Small intestine (tissue), 7 donors: Measurements from ENCODE around the gene TMEM255B. TPM values are rescaled to one million over a fixed set of nuclear protein-coding genes. Genes with fewer than 3 reads are reported as not detected.

Source experiments
- DNase-seq, 2 donors: peaks; one replicate each; pipeline versions ENCODE4 v3.0.0 to v3.0.0-alpha.2; 2013
- FAIRE-seq: peaks from 2 replicates; lab custom pipeline; 2012; peaks lifted over from hg19 to GRCh38; lab: Jason Lieb, UNC
- H3K27ac ChIP-seq, 3 donors: one replicate each; pipeline ENCODE4 v1.5.1; 2013; ENCODE audit warnings: low read length in 2 of 3, mild to moderate bottlenecking in 2 of 3, control low read depth in 1 of 3, inconsistent platforms in 1 of 3, low read depth in 1 of 3, moderate library complexity in 1 of 3
- H3K27me3 ChIP-seq, 3 donors: one replicate each; pipeline ENCODE4 v1.6.1; 2013; ENCODE audit warnings: low read length in 3 of 3, inconsistent platforms in 1 of 3; ENCODE audit not compliant: control insufficient read depth in 3 of 3, insufficient read depth in 3 of 3
- H3K36me3 ChIP-seq, 3 donors: one replicate each; pipeline ENCODE4 v1.6.1; 2013; ENCODE audit warnings: low read length in 3 of 3, inconsistent platforms in 1 of 3, low read depth in 1 of 3, mild to moderate bottlenecking in 1 of 3, moderate library complexity in 1 of 3; ENCODE audit not compliant: control insufficient read depth in 3 of 3, insufficient read depth in 2 of 3
- H3K4me1 ChIP-seq, 3 donors: one replicate each; pipeline ENCODE4 v1.6.1; 2013; ENCODE audit warnings: low read length in 2 of 3, inconsistent platforms in 1 of 3, low read depth in 1 of 3, mild to moderate bottlenecking in 1 of 3, moderate library complexity in 1 of 3; ENCODE audit not compliant: control insufficient read depth in 3 of 3, insufficient read depth in 2 of 3
- H3K4me3 ChIP-seq, 3 donors: one replicate each; pipeline ENCODE4 v1.5.1; 2013; ENCODE audit warnings: low read length in 3 of 3, control low read depth in 1 of 3, inconsistent platforms in 1 of 3, low read depth in 1 of 3, mild to moderate bottlenecking in 1 of 3, moderate library complexity in 1 of 3
- H3K9me3 ChIP-seq, 2 donors: one replicate each; pipeline ENCODE4 v1.6.1; 2013; ENCODE audit warnings: low read depth in 1 of 2, low read length in 1 of 2; ENCODE audit not compliant: control insufficient read depth in 2 of 2, insufficient read depth in 1 of 2
- WGBS, 3 donors: extraction: QIAGEN DNeasy Blood & Tissue Kit; methylation state at CpG; one replicate each; pipeline ENCODE4 v1.1.7; 2013; 5-methylcytosine and 5-hydroxymethylcytosine counted together
- polyA plus RNA-seq, 4 donors: library from polyadenylated mRNA; stranded (reverse) in 3 of 4; unstranded in 1 of 4; fragments of 200-250 nt in 3 of 4; fragments of 120-200 nt in 1 of 4; gene quantifications; one replicate each; pipeline versions ENCODE4 v1.2.1 to v1.2.3, GENCODE V29; 2013
- donor health status: healthy with polysubstance abuse.
- donor health status: control.
- donor health status: control.
- donor health status: Bipolar disorder and iron deficiency.
- donor health status: healthy.

Gene TMEM255B
- polyA plus RNA-seq, 4 donors: 1.4 to 9.3 (median 2.6) TPM; not detected in 1

- no peaks in the 10 kb centered on the region for H3K27me3 ChIP-seq
- DNase-seq (no peak), FAIRE-seq (no peak)
- H3K9me3 ChIP-seq: peaks cover 0 to 31% of the 10 kb centered on the region in 2 donors
- WGBS, 3 donors: 74 to 81% (median 76%) methylated on average over 12 of the region's 12 CpGs
- H3K4me3 ChIP-seq: no peak overlapping the region
- no peaks in the 10 kb centered on the region for H3K4me1 ChIP-seq
- H3K36me3 ChIP-seq: no peaks in the 10 kb centered on the region
- H3K27ac ChIP-seq: no peak overlapping the region
Observed at GRCh38 chr13:113808058-113808834, 49.2 kb downstream of the TMEM255B start.

- Histone ChIP-seq H3K36me3 (no peaks in the 10 kb centered on the region), H3K27me3 (no peaks in the 10 kb centered on the region), H3K4me1 (no peaks in the 10 kb centered on the region), H3K27ac (no peak overlapping the region), H3K4me3 (no peak overlapping the region), H3K9me3 (peaks cover 0 to 31% of the 10 kb centered on the region in 2 donors)
- no peak for FAIRE-seq
- no peak for DNase-seq
- 46 to 66% (median 47%) methylated on average over 2 of the region's 2 CpGs for WGBS, 3 donors
Observed at GRCh38 chr13:113809934-113810333, 50.9 kb downstream of the TMEM255B start.

GRCh38 chr13:113810640-113811039 is 51.6 kb downstream of the TMEM255B start:
- H3K9me3 ChIP-seq: peaks cover 0 to 31% of the 10 kb centered on the region in 2 donors
- H3K27me3 ChIP-seq: no peaks in the 10 kb centered on the region
- FAIRE-seq (no peak), DNase-seq (no peak)
- 80 to 90% (median 86%) methylated on average over 14 of the region's 14 CpGs for WGBS, 3 donors
- H3K27ac ChIP-seq: no peak overlapping the region
- H3K4me1 ChIP-seq: no peaks in the 10 kb centered on the region
- no peaks in the 10 kb centered on the region for H3K36me3 ChIP-seq
- H3K4me3 ChIP-seq: no peak overlapping the region

- no peak overlapping the region for H3K4me3 ChIP-seq
- H3K4me1 ChIP-seq: no peaks in the 10 kb centered on the region
- no peaks in the 10 kb centered on the region for H3K27me3 ChIP-seq
- peaks cover 0 to 31% of the 10 kb centered on the region in 2 donors for H3K9me3 ChIP-seq
- no peak for FAIRE-seq
- no peaks in the 10 kb centered on the region for H3K36me3 ChIP-seq
- DNase-seq: no peak
- 83 to 85% (median 84%) methylated on average over 23 to 30 of the region's 30 CpGs for WGBS, 3 donors
- no peak overlapping the region for H3K27ac ChIP-seq
Observed at GRCh38 chr13:113811081-113811928, 52.3 kb downstream of the TMEM255B start.

GRCh38 chr13:113812178-113813040 is 53.4 kb downstream of the TMEM255B start:
- WGBS, 3 donors: 83 to 88% (median 86%) methylated on average over 42 to 51 of the region's 51 CpGs
- Histone ChIP-seq H3K4me3 (no peak overlapping the region), H3K36me3 (no peaks in the 10 kb centered on the region), H3K27ac (no peak overlapping the region), H3K4me1 (no peaks in the 10 kb centered on the region), H3K27me3 (no peaks in the 10 kb centered on the region), H3K9me3 (peaks cover 0 to 28% of the 10 kb centered on the region in 2 donors)
- no peak for FAIRE-seq
- DNase-seq: no peak

GRCh38 chr13:113813070-113813748 is 54.2 kb downstream of the TMEM255B start:
- Histone ChIP-seq H3K9me3 (peaks cover 0 to 20% of the 10 kb centered on the region in 2 donors), H3K4me1 (no peaks in the 10 kb centered on the region), H3K36me3 (peaks cover 0 to 2% (median 0%) of the 10 kb centered on the region in 3 donors), H3K27ac (no peak overlapping the region), H3K4me3 (no peak overlapping the region), H3K27me3 (no peaks in the 10 kb centered on the region)
- FAIRE-seq (no peak), DNase-seq (no peak)
- WGBS, 3 donors: 87 to 93% (median 92%) methylated on average over 28 to 30 of the region's 30 CpGs

- no peak for DNase-seq
- Histone ChIP-seq H3K27ac (no peak overlapping the region), H3K36me3 (peaks cover 0 to 5% (median 0%) of the 10 kb centered on the region in 3 donors), H3K4me1 (no peaks in the 10 kb centered on the region), H3K4me3 (no peak overlapping the region), H3K9me3 (peaks cover 0 to 14% of the 10 kb centered on the region in 2 donors), H3K27me3 (no peaks in the 10 kb centered on the region)
- no peak for FAIRE-seq
- WGBS, 3 donors: 75 to 82% (median 79%) methylated on average over 28 of the region's 28 CpGs
Observed at GRCh38 chr13:113813749-113814434, 54.9 kb downstream of the TMEM255B start.
